ENCODE results near the gene LRCH1. TPM values are rescaled to one million over a fixed set of nuclear protein-coding genes. Genes with fewer than 3 reads are reported as not detected.

The LRCH1 gene
- polyA plus RNA-seq, 1 of the 3 experiments (the other 2 are of a cell fraction), result 5.5 TPM

- peaks cover 48% of the 10 kb centered on the region for H3K79me2 ChIP-seq (ENCODE audit: insufficient read depth)
- no peak for DNase-seq
- CTCF ChIA-PET, result interaction anchor here (0.6 to 2.9 kb wide), 59 partner anchors 9 to 948 kb away, joined by 3 to 88 read pairs (median 4); no protein-coding TSS in a partner anchor
- TF ChIP-seq USF2 (IDR thresholded peaks at IDR 0.05; ENCODE audit: borderline replicate concordance, low read depth, low read length) (no peak), RAD21 (IDR thresholded peaks at IDR 0.05; ENCODE audit: low read length) (no peak), ELF1 (IDR thresholded peaks at IDR 0.05) (no peak), POLR2AphosphoS5 (IDR thresholded peaks at IDR 0.05; ENCODE audit: low read depth, low read length) (no peak), TCF12 (IDR thresholded peaks at IDR 0.05) (no peak), MEF2A (IDR thresholded peaks at IDR 0.05; ENCODE audit: borderline replicate concordance, low read depth) (no peak), CHD2 (IDR thresholded peaks at IDR 0.05; ENCODE audit: low read length, partially characterized antibody) (no peak), EP300 (IDR thresholded peaks at IDR 0.05; ENCODE audit: borderline replicate concordance in 1 of 2, low read depth in 1 of 2, low read length in 1 of 2) (no peak), JUND (IDR thresholded peaks at IDR 0.05) (no peak), FOSL2 (IDR thresholded peaks at IDR 0.05; ENCODE audit: borderline replicate concordance, low read depth) (no peak), NRF1 (IDR thresholded peaks at IDR 0.05; ENCODE audit: low read depth, low read length) (no peak), FOXM1 (IDR thresholded peaks at IDR 0.05; ENCODE audit: low read depth) (no peak), GATA2 (CRISPR knock-in tag; IDR thresholded peaks at IDR 0.05) (no peak), SMC3 (IDR thresholded peaks at IDR 0.05; ENCODE audit: low read depth, low read length) (no peak), RFX5 (IDR thresholded peaks at IDR 0.05; ENCODE audit: low read length) (no peak), REST (IDR thresholded peaks at IDR 0.05; ENCODE audit: low read depth, low read length) (no peak)
- TF ChIP-seq, protein P1, sequence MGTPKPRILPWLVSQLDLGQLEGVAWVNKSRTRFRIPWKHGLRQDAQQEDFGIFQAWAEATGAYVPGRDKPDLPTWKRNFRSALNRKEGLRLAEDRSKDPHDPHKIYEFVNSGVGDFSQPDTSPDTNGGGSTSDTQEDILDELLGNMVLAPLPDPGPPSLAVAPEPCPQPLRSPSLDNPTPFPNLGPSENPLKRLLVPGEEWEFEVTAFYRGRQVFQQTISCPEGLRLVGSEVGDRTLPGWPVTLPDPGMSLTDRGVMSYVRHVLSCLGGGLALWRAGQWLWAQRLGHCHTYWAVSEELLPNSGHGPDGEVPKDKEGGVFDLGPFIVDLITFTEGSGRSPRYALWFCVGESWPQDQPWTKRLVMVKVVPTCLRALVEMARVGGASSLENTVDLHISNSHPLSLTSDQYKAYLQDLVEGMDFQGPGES (IDR thresholded peaks at IDR 0.05; ENCODE audit: low read depth, low read length), result no peak
- TF ChIP-seq, protein P2, sequence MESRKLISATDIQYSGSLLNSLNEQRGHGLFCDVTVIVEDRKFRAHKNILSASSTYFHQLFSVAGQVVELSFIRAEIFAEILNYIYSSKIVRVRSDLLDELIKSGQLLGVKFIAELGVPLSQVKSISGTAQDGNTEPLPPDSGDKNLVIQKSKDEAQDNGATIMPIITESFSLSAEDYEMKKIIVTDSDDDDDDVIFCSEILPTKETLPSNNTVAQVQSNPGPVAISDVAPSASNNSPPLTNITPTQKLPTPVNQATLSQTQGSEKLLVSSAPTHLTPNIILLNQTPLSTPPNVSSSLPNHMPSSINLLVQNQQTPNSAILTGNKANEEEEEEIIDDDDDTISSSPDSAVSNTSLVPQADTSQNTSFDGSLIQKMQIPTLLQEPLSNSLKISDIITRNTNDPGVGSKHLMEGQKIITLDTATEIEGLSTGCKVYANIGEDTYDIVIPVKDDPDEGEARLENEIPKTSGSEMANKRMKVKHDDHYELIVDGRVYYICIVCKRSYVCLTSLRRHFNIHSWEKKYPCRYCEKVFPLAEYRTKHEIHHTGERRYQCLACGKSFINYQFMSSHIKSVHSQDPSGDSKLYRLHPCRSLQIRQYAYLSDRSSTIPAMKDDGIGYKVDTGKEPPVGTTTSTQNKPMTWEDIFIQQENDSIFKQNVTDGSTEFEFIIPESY (IDR thresholded peaks at IDR 0.05; ENCODE audit: borderline replicate concordance, low read depth), result no peak
- peak overlapping the region; percentile 91 to 97 for H3K4me3 ChIP-seq (ENCODE audit: low read depth in 2 of 2, low read length in 1 of 2)
- H2AFZ ChIP-seq (ENCODE audit: low read depth), result peak overlapping the region; percentile 90
- H3K27me3 ChIP-seq (ENCODE audit: insufficient read depth), result no peaks in the 10 kb centered on the region
- H4K20me1 ChIP-seq (ENCODE audit: insufficient read depth), result peaks cover 23% of the 10 kb centered on the region
- H3K36me3 ChIP-seq (replicated peaks in 1 of 2; ENCODE audit: control insufficient read depth in 1 of 2, insufficient read depth in 2 of 2, low read length in 1 of 2), result no peaks in the 10 kb centered on the region
- POLR2A ChIA-PET, result interaction anchor here (0.6 to 1.0 kb wide), 2 partner anchors 69 to 72 kb away, joined by 3 to 4 read pairs; no protein-coding TSS in a partner anchor
- peak overlapping the region; percentile 93; the same call in 1 of the 2 replicates for H3K9ac ChIP-seq
- H3K4me2 ChIP-seq, result peak overlapping the region; percentile 98
- H3K9me3 ChIP-seq, result no peaks in the 10 kb centered on the region
- peaks cover 8 to 13% of the 10 kb centered on the region in 2 experiments; a peak in 3 of 4 replicates for H3K4me1 ChIP-seq (ENCODE audit: control insufficient read depth in 1 of 2, insufficient read depth in 2 of 2, low read depth in 1 of 2, low read length in 1 of 2)
- 61% methylated on average over 12 of the region's 12 CpGs for WGBS (ENCODE audit: low lambda C conversion rate)
- H3K27ac ChIP-seq (ENCODE audit: low read depth in 2 of 2, low read length in 1 of 2), result peak overlapping the region; percentile 57 to 75; a peak in 3 of 4 replicates
- H3F3A ChIP-seq (replicated peaks; ENCODE audit: insufficient read depth), result peaks cover 28% of the 10 kb centered on the region
- H3K9me2 ChIP-seq, result no peaks in the 10 kb centered on the region
These were observed 677 bp upstream of the LRCH1 start for GRCh38 chr13:46552303-46552682.

All from SK-N-SH (cell line).